Smooth muscle cell (in vitro differentiated cells): Measurements from ENCODE around the gene HSP90AA1. TPM values are rescaled to one million over a fixed set of nuclear protein-coding genes. Genes with fewer than 3 reads are reported as not detected.

Experiments
- DNase-seq: peaks from one replicate; lab custom pipeline; 2025; ENCODE audit not compliant: unreplicated experiment; lab: John Stamatoyannopoulos, UW
- H2AFZ ChIP-seq: fragments of 200-600 bp; sonication (generic); 2 replicates; pipeline ENCODE4 v1.6.0; 2016; ENCODE audit warnings: antibody characterized with exemption, low read depth, mild to moderate bottlenecking
- H3F3A ChIP-seq: fragments of 200-600 bp; sonication (generic); 2 replicates; pipeline ENCODE4 v1.6.0; 2017; ENCODE audit warnings: antibody characterized with exemption, low read depth
- H3K27ac ChIP-seq: fragments of 200-600 bp; sonication (generic); 2 replicates; pipeline ENCODE4 v1.5.1; 2016; ENCODE audit warnings: low read depth, mild to moderate bottlenecking
- H3K27me3 ChIP-seq: fragments of 200-600 bp; sonication (generic); 2 replicates; pipeline ENCODE4 v1.6.1; 2016; ENCODE audit warnings: low read depth, mild to moderate bottlenecking
- H3K36me3 ChIP-seq: fragments of 200-600 bp; sonication (generic); 2 replicates; pipeline ENCODE4 v1.5.1; 2016; ENCODE audit warnings: low read depth
- H3K4me1 ChIP-seq: fragments of 200-600 bp; sonication (generic); 2 replicates; pipeline ENCODE4 v1.5.1; 2016; ENCODE audit warnings: low read depth
- H3K4me2 ChIP-seq: fragments of 200-600 bp; sonication (generic); 2 replicates; pipeline ENCODE4 v1.6.0; 2016; ENCODE audit warnings: mild to moderate bottlenecking
- H3K4me3 ChIP-seq: fragments of 200-600 bp; sonication (generic); 2 replicates; pipeline ENCODE4 v1.5.1; 2016; ENCODE audit warnings: mild to moderate bottlenecking
- H3K79me2 ChIP-seq: fragments of 200-600 bp; sonication (generic); 2 replicates; pipeline ENCODE4 v1.6.0; 2016; ENCODE audit warnings: low read depth, mild to moderate bottlenecking
- H3K9ac ChIP-seq: fragments of 200-600 bp; sonication (generic); 2 replicates; pipeline ENCODE4 v1.6.0; 2016; ENCODE audit warnings: low read depth
- H3K9me3 ChIP-seq: fragments of 200-600 bp; sonication (generic); replicated peaks from 2 replicates; pipeline ENCODE4 v1.5.1; 2016; ENCODE audit warnings: low read depth
- H4K20me1 ChIP-seq: fragments of 200-600 bp; sonication (generic); 2 replicates; pipeline ENCODE4 v1.6.0; 2016; ENCODE audit warnings: low read depth
- CTCF ChIP-seq: fragments of 200-600 bp; sonication (generic); IDR thresholded peaks from 2 replicates; pipeline ENCODE4 v1.5.1; 2017; ENCODE audit warnings: borderline replicate concordance, mild to moderate bottlenecking, antibody characterized with exemption; ENCODE audit not compliant: insufficient read depth, poor library complexity, severe bottlenecking
- WGBS: methylation state at CpG from one replicate; pipeline ENCODE4 v1.1.7; 2016; ENCODE audit warnings: low lambda C conversion rate; 5-methylcytosine and 5-hydroxymethylcytosine counted together
- polyA plus RNA-seq: library from polyadenylated mRNA; unstranded; fragments of >200 nt; fragmentation: Nextera tagmentation; extraction: Ambion mirVana; gene quantifications from 2 replicates; pipeline ENCODE4 v1.2.1, GENCODE V29; 2016
- total RNA-seq: library from RNA; depleted of rRNA; stranded (reverse); fragments of >200 nt; gene quantifications from 2 replicates; pipeline ENCODE4 v1.2.3, GENCODE V29; 2014

Gene HSP90AA1
- total and polyA plus RNA-seq, 2 experiments from 2014 or later, result 353 to 436 TPM

GRCh38 chr14:102081231-102082080 lies 5.4 kb downstream of the HSP90AA1 start:
- Histone ChIP-seq H3K4me3 (no peak overlapping the region), H3K27me3 (no peaks in the 10 kb centered on the region), H3K27ac (peak overlapping the region; percentile 30), H4K20me1 (peaks cover 66% of the 10 kb centered on the region), H3K79me2 (peaks cover 50% of the 10 kb centered on the region), H3K4me1 (peaks cover 29% of the 10 kb centered on the region), H3F3A (peaks cover 40% of the 10 kb centered on the region), H2AFZ (no peak overlapping the region), H3K36me3 (peaks cover 46% of the 10 kb centered on the region), H3K9me3 (no peaks in the 10 kb centered on the region), H3K4me2 (peak overlapping the region; percentile 90), H3K9ac (no peak overlapping the region)
- no peak for DNase-seq
- TF ChIP-seq CTCF, result no peak
- over 99% methylated on average over 7 of the region's 7 CpGs for WGBS

DNA sequence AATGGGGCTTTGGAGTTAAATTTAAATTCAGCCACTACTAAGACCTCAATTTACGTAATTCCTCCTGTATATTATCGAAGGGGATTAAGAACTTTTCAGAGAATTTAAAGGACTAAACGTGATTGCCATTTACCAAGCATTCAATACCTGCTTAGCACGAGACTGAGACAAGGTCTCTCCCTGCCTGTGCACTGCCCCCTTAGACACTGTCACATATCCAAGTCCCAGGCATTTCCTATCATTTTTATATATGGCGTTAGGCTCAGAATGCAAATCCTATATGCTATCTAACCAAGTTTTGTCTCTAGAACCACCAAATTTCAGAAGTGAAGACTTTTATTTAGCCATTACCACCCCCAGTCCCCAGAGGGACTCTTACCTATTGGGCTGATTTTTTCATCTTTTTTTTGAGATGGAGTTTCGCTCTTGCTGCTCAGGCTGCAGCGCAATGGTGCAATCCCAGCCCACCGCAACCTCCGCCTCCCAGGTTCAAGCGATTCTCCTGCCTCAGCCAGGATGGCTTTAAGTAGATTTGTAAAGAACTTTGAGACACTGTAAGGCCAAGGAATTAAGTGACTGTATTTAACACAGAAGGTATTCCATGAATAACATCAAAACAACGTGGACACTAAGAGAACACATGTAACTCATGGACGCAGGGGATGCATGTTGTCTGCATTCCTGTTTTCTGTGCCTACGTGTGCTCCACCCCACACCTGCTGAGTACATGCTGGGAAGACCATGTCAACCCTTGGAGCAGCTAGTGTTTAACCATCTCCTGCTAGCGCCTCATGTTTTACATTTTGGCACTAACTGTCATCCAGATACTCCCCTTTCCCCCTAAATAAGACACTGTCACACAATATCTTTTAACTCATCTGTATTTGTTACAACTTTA lies 6.4 kb downstream of the HSP90AA1 start:
- Histone ChIP-seq H3K4me3 (no peak overlapping the region), H3K79me2 (peaks cover 40% of the 10 kb centered on the region), H3K27me3 (no peaks in the 10 kb centered on the region), H3K9me3 (no peaks in the 10 kb centered on the region), H2AFZ (no peak overlapping the region), H3K9ac (no peak overlapping the region), H3F3A (peaks cover 40% of the 10 kb centered on the region), H3K4me2 (no peak overlapping the region), H3K4me1 (peaks cover 27% of the 10 kb centered on the region), H3K36me3 (peaks cover 46% of the 10 kb centered on the region), H3K27ac (no peak overlapping the region), H4K20me1 (peaks cover 56% of the 10 kb centered on the region)
- 84% methylated on average over 14 of the region's 14 CpGs for WGBS
- DNase-seq, result no peak
- no peak for TF ChIP-seq CTCF

- peaks cover 35% of the 10 kb centered on the region for H3F3A ChIP-seq
- peaks cover 40% of the 10 kb centered on the region for H3K36me3 ChIP-seq
- peaks cover 48% of the 10 kb centered on the region for H4K20me1 ChIP-seq
- H3K9ac ChIP-seq, result no peak overlapping the region
- peaks cover 32% of the 10 kb centered on the region for H3K79me2 ChIP-seq
- no peak for DNase-seq
- H3K27ac ChIP-seq, result no peak overlapping the region
- H3K27me3 ChIP-seq, result no peaks in the 10 kb centered on the region
- TF ChIP-seq CTCF, result no peak
- H3K4me3 ChIP-seq, result no peak overlapping the region
- peaks cover 19% of the 10 kb centered on the region for H3K4me1 ChIP-seq
- H2AFZ ChIP-seq, result no peak overlapping the region
- no peaks in the 10 kb centered on the region for H3K9me3 ChIP-seq
- H3K4me2 ChIP-seq, result no peak overlapping the region
Measured at GRCh38 chr14:102079700-102079979, 7.2 kb downstream of the HSP90AA1 start.
